Measurements from ENCODE around the gene TRIM7. TPM values are rescaled to one million over a fixed set of nuclear protein-coding genes. Genes with fewer than 3 reads are reported as not detected.

TRIM7 gene
- total and polyA plus RNA-seq, 2 of the 4 experiments (the other 2 are of a cell fraction): 0.54 to 1.0 TPM

DNA sequence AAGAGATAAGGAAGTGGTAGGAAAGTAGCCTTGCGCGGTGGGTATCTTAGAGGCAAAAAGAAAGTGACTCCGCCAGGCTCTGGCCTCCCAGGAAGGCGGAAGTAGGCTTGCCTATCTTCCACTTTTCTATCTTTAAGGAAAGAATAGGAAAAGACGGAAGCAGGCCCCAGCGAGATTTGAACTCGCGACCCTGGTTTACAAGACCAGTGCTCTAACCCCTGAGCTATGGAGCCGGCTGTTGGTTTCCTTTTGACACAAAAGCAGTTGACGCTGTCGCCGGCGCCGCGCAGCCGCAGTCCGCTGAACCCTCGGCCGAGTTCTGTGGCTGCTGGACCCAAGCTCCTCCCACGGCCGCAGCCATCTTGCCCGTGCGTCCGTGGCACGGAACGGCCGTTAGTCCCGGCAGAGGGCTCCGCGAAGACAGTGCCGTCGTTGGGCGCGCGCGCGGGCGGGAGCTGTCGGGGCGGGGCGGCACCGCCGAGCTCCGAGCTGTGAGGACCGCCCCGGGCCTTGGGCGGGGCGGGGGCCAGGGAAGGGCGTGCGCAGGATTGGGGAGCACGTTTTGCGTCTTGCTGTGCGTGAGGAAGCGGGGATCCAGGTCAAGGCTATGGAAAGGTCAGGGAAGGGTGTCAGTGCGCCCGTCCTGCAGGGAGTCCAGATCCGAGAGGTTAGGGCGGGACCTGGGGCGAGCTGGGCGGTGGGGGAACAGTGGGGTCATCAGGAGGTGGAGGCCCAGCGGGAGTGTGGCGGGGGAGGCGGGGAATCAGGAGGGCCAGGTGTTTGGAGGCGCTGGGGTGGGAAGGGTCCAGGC lies 13.3 kb downstream of the TRIM7 start (continued):
- TF ChIP-seq, protein P1, sequence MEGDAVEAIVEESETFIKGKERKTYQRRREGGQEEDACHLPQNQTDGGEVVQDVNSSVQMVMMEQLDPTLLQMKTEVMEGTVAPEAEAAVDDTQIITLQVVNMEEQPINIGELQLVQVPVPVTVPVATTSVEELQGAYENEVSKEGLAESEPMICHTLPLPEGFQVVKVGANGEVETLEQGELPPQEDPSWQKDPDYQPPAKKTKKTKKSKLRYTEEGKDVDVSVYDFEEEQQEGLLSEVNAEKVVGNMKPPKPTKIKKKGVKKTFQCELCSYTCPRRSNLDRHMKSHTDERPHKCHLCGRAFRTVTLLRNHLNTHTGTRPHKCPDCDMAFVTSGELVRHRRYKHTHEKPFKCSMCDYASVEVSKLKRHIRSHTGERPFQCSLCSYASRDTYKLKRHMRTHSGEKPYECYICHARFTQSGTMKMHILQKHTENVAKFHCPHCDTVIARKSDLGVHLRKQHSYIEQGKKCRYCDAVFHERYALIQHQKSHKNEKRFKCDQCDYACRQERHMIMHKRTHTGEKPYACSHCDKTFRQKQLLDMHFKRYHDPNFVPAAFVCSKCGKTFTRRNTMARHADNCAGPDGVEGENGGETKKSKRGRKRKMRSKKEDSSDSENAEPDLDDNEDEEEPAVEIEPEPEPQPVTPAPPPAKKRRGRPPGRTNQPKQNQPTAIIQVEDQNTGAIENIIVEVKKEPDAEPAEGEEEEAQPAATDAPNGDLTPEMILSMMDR (conservative IDR thresholded peaks at IDR 0.05; ENCODE audit: low read depth, low read length): no peak
- peak; percentile 73; the same call in 1 of the 2 replicates for TF ChIP-seq CHD1 (IDR thresholded peaks at IDR 0.05; ENCODE audit: low read depth, low read length)

Data from IMR-90 (cell line).